ENCODE results near the gene CYTIP.

DNA sequence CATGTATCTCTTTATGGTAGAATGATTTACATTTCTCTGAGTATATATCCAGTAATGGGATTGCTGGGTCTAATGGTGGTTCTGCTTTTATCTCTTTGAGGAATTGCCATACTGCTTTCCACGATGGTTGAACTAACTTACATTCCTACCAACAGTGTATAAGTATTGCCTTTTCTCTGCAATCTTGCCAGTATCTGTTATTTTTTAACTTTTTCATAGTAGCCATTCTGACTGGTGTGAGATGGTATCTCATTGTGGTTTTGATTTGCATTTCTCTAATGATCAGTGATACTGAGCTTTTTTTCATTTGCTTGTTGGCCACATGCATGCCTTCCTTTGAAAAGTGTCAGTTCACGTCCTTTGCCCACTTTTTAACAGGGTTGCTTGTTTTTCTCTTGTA, 55.1 kb downstream of the CYTIP start:
- TF ChIP-seq, protein P1, sequence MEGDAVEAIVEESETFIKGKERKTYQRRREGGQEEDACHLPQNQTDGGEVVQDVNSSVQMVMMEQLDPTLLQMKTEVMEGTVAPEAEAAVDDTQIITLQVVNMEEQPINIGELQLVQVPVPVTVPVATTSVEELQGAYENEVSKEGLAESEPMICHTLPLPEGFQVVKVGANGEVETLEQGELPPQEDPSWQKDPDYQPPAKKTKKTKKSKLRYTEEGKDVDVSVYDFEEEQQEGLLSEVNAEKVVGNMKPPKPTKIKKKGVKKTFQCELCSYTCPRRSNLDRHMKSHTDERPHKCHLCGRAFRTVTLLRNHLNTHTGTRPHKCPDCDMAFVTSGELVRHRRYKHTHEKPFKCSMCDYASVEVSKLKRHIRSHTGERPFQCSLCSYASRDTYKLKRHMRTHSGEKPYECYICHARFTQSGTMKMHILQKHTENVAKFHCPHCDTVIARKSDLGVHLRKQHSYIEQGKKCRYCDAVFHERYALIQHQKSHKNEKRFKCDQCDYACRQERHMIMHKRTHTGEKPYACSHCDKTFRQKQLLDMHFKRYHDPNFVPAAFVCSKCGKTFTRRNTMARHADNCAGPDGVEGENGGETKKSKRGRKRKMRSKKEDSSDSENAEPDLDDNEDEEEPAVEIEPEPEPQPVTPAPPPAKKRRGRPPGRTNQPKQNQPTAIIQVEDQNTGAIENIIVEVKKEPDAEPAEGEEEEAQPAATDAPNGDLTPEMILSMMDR (conservative IDR thresholded peaks at IDR 0.05), result no peak
- no peak for TF ChIP-seq EZH2 (IDR thresholded peaks at IDR 0.05; ENCODE audit: low read depth)

Measured in PC-9 (cell line).